Measurements from ENCODE around the gene FLAD1.
A peak's percentile ranks its signal among the peaks of the same experiment; 100 is the strongest.

Gene FLAD1

DNA sequence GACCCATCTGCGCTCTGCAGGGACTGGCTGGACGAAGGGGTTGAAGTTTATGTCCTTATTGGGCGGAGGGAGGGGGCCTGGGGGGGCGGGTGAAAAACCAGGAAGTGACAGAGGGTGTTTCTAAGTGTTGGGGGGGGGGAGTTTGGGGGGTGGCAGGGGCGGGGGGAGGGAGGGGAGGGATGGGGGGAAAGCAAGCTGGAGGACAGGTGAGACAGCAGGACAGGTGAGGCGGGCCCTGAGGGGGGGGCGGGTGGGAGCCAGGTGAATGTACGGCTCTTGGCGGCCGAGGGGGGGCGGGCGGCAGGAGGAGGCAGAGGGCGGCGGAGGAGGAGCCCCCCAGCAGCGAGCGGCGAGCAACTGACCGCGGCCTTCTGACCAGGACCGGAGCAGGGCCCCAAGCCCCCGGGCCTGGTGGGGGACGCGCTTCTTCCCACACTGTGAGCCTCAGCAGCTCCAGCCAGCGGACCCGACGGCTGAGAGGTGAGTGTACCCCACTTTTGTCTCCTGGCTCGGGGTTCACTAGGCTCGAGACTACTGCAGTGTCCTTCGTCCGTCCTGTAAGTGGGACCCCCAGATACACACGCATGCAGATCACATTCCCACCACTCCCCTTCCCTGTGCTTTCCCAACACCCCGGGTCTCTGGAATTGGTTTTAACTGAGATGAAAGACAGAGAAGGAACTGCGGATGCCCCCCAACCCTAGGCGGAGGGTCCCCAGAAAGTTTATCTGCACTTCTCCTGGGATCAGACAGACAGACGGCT is 19.5 kb downstream of the FLAD1 start, which contains the start of gene ZBTB7B:
TSS of gene ZBTB7B (plus strand) at position 339 of the 763 bp plus-strand sequence. CDS start 11,859 bp downstream, outside the sequence.
- DNase-seq: peak in 24 of 58 donors; percentile 17 to 79 (median 62)

- peak in 30 of 58 donors; percentile 29 to 74 (median 52) for DNase-seq
Measured at GRCh38 chr1:155003227-155003765, 20.2 kb downstream of the FLAD1 start.

DNA sequence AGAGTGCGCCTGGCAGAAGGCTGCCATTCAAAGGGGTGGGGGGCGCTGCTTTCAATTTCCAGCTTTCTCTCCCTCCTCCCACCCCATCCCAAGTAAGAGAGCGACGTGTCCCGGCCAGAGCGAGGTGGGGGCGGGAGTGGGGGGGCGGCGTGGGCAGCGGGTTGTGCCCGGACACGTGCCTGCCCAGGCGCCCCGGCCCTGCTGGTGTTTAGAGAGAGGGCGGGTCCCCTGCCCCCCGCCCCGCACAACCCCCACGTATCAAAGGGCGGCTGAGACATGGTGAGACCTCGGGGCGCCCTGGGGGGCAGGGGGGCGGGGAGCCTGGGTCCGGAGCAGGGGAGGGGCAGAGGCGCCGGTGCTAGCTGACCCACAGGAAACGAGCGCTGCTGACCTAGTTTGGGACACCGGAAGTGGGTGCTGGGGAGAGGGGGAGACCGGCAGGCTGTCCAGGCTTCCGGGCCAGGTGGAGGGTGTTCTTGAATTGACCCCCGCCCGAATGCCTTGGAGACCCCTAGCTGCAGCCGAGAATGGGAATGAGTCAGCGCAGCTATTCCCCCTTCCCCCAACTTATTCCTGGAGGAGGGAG is 20.7 kb downstream of the FLAD1 start:
- DNase-seq: peak in 47 of 58 donors; percentile 22 to 85 (median 58)

- peak in 15 of 58 donors; percentile 24 to 72 (median 55) for DNase-seq
Measured at GRCh38 chr1:155004352-155005075, 21.4 kb downstream of the FLAD1 start.

DNA sequence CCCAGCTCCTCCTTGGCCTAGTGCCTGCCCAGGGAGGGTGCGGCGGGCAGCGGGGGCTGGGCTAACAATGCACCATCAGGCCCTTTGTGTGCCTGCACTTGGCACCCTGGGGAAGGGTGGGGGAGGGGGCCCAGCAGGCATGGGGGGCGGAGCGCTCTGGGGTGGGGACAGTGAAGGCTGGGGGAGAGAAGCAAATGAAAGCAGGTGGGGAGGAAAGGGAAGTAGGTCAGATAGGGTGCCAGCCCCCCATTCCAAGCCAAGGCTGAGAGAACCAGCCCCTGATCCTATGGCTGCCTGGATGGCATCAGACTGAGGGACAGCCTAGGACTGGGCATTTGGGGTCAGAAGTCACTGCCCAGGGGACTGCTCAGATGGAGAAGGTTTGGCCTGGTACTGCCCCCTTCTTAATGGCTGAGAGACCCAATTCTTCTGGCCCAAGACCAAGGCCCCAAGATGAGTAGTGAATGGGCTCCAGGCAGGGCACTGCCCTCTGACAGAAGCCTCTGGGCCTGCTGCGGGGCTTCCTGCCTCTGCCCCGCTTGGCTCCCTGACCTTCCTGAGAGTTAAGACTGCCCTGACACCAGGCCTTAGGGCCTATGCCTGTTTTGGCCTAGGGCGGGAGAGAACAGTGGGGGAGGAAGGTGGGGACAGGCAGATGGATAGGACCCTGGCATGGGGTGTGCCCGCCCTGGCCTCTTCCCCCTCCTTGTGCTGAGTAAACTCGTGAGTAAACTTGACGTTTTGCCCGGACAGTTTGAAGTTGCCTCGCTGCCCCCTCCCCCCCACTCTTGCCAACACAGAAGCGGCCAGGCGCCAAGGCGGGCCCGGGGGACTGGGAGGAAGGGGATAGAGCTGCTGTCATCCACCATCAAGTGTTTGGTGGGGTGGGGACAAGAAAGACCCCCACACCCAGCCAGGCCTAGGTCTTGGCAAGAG is 22.2 kb downstream of the FLAD1 start:
- peak in 50 of 58 donors; percentile 11 to 85 (median 61) for DNase-seq

GRCh38 chr1:155006601-155007101 is 23.5 kb downstream of the FLAD1 start:
- DNase-seq: peak in 26 of 58 donors; percentile 4 to 63 (median 31)

GRCh38 chr1:155007251-155007828 is 24.2 kb downstream of the FLAD1 start:
- DNase-seq: peak in 49 of 58 donors; percentile 15 to 78 (median 45)

DNA sequence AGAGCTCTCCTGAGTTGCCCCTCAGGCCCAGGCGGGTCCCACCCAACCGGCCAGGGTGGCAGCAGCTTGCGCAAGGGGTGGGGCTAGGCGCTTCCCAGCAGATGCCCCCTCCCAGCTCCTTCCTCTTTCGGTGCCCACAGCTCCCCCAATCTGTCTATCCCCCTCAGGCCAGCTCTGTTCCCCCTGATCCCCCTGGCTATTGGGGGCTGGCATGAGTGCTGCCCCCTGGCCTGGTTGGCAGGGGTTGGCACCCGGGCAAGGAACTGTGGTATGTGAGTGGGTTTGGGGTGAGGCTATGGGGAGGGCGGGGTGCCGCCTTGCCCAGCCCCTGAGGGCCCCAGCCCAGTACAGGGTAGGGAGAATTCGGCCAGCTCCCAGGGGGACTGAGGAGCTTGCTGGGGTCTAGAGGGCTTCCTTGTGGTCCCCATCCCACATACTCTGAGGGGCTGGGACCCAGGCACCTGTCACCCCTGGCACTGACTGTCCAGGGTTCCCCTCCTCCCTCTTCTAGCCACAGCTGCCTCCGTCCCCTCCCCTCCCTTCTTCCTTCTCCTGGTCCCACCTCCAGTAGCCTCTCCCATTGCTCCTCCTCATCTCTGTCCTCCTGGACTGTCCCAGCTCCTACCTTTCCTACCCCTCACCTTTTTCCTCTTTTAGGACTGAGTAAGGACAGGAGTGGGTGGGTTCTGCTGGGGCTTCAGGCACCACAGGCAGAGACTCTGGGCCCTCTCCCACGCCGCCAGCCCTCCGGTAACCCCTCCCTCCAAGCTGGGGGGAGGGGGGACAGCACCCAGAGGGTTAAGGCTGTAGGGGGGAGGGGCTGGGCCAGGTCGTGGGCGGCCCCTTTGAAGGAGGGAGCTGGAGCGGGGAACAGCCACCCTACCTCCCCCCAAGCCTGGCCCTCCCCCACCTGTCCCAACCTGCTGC is 25.1 kb downstream of the FLAD1 start:
- DNase-seq: peak in 10 of 58 donors; percentile 10 to 52 (median 26)

GRCh38 chr1:155009221-155009711 is 26.1 kb downstream of the FLAD1 start:
- DNase-seq: no peak

DNA sequence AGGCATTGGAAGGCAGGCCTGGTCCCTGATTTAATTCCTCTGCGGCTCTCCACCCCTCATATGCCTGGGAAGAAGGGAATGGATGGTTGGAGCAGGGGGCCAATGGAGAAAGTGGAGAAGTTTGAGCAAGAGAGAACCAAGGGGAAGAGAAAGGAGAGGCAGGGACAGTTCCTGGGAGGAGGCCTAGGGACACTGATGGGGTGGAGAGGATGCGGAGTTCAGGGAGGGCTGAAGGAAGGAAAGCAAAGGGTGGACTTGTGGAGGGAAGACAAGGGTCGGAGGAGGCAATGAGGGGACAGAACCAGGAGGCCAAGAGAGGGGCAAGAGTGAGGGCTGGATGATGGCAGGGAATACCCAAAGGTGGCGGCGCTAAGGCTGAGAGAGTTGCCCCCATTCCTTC is 26.6 kb downstream of the FLAD1 start:
- DNase-seq: no peak

DNA sequence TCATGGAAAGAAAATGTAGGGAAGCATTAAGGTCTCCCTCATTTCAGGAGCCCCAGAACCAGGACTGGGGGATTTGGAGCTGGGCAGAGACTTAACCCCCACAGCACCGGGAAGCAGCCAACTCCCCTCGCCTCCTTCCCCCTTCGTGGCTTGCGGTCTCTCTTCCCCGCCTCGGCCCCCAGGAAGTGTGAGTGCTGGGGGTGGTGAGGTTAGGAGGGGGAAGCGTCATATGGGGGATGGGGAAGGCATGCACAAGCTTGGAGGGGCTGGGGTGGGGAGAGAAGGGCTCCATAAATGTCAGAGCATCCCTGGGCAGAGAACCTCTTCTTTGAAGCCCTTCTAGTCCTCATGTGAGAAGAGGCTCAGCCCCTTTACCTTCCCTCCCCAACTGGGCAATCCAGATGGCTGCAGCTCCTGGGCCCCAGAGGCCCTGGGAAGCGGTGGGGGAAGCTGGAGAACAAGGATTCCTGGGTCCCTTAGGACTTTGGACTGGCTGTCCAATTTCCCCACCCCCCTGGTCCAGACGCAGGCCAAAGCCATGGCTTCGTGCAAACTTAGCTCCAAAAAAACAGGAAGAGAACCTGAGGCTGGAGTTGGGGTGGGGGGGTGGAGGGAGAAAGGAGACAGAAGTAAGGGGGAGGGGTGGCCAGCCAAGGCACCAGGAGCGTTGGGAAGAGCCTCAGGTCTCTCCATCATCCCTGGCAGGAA is 27.2 kb downstream of the FLAD1 start:
- DNase-seq: no peak

DNA sequence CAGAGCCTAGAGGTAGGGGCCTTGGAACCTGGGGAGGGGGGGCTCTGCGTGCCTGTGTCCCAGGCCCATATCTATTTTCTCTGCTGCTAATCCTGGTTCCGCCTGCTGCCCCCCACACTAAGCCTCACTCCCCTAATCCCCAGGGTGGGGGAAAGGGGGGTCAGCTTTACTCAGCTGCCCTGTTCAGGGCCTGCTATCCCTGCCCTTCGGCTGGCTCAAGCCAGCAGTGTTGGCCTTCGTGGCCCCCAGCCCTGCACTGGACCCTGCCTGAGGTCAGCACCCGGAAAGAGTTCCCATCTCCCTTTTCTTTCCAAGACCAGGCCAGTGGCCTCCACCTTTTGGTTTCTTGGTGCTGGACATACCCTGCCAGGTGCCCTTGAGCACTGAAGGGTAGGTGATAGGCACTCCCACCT is 27.9 kb downstream of the FLAD1 start:
- no peak for DNase-seq

GRCh38 chr1:155011437-155012025 is 28.4 kb downstream of the FLAD1 start:
- no peak for DNase-seq

- peak in 55 of 58 donors; percentile 29 to 92 (median 82) for DNase-seq
Measured at GRCh38 chr1:155012026-155012546, 28.9 kb downstream of the FLAD1 start.

- DNase-seq: no peak
Measured at GRCh38 chr1:155012776-155013602, 29.8 kb downstream of the FLAD1 start.

GRCh38 chr1:155013632-155014031 is 30.5 kb downstream of the FLAD1 start:
- no peak for DNase-seq
